ENCODE data around the gene GRAP2.
"Not testable (repeated sequence)": the region's sequence is repeated elsewhere in the genome, so short reads cannot be mapped to it uniquely, and the experiment has no call there.

The GRAP2 gene

GRCh38 chr22:39943953-39944872, 43.3 kb downstream of the GRAP2 start:
- DNase-seq (ENCODE audit: low read depth in 2 of 2): no peak

GRCh38 chr22:39946126-39946502, 45.2 kb downstream of the GRAP2 start:
- no peak for DNase-seq (ENCODE audit: low read depth in 2 of 2)

GRCh38 chr22:39946503-39947219, 45.8 kb downstream of the GRAP2 start:
- no peak for DNase-seq (ENCODE audit: low read depth in 2 of 2)

- no peak for DNase-seq (ENCODE audit: low read depth in 2 of 2)
These were observed 46.6 kb downstream of the GRAP2 start for GRCh38 chr22:39947220-39948216.

- no peak for DNase-seq (ENCODE audit: low read depth in 2 of 2)
These were observed 49.3 kb downstream of the GRAP2 start for GRCh38 chr22:39949964-39950737.

- DNase-seq (ENCODE audit: low read depth in 2 of 2): not testable (repeated sequence)
These were observed 50.9 kb downstream of the GRAP2 start for GRCh38 chr22:39951603-39952293.

- DNase-seq (ENCODE audit: low read depth in 2 of 2): no peak
These were observed 51.5 kb downstream of the GRAP2 start for GRCh38 chr22:39952347-39952746.

GRCh38 chr22:39953101-39953500, 52.2 kb downstream of the GRAP2 start:
- DNase-seq (ENCODE audit: low read depth in 2 of 2): no peak

- DNase-seq (ENCODE audit: low read depth in 2 of 2): no peak
These were observed 53.7 kb downstream of the GRAP2 start for GRCh38 chr22:39954584-39955055.

- DNase-seq (ENCODE audit: low read depth in 2 of 2): no peak
These were observed 54.8 kb downstream of the GRAP2 start for GRCh38 chr22:39955675-39956074.

GRCh38 chr22:39956932-39957664, 56.2 kb downstream of the GRAP2 start:
- no peak for DNase-seq (ENCODE audit: low read depth in 2 of 2)

- DNase-seq (ENCODE audit: low read depth in 2 of 2): no peak
These were observed 57.3 kb downstream of the GRAP2 start for GRCh38 chr22:39958009-39958711.

GRCh38 chr22:39958949-39959639, 58.2 kb downstream of the GRAP2 start:
- no peak for DNase-seq (ENCODE audit: low read depth in 2 of 2)

GRCh38 chr22:39959640-39960447, 59.0 kb downstream of the GRAP2 start, which contains the start of gene TMA7B:
TMA7B (plus strand) TSS chr22:39960397; CDS start chr22:39964375, 3,978 bp downstream.
- no peak for DNase-seq (ENCODE audit: low read depth in 2 of 2)

GRCh38 chr22:39960791-39961746, 60.2 kb downstream of the GRAP2 start:
- peak; percentile 22 to 39 for DNase-seq (ENCODE audit: low read depth in 2 of 2)

GRCh38 chr22:39962071-39962470, 61.2 kb downstream of the GRAP2 start:
- DNase-seq (ENCODE audit: low read depth in 2 of 2): no peak

All from stimulated activated CD4-positive, alpha-beta T cell treated with anti-CD3 and anti-CD28 coated beads, Interleukin-1b, Interleukin-23, amount 100 ng/mL, for 4 hours (primary cell).